ENCODE results near the gene RXRG. TPM values are rescaled to one million over a fixed set of nuclear protein-coding genes. Genes with fewer than 3 reads are reported as not detected.

Gene RXRG
- total RNA-seq, 1 donor from 2014 or later = not detected

DNA sequence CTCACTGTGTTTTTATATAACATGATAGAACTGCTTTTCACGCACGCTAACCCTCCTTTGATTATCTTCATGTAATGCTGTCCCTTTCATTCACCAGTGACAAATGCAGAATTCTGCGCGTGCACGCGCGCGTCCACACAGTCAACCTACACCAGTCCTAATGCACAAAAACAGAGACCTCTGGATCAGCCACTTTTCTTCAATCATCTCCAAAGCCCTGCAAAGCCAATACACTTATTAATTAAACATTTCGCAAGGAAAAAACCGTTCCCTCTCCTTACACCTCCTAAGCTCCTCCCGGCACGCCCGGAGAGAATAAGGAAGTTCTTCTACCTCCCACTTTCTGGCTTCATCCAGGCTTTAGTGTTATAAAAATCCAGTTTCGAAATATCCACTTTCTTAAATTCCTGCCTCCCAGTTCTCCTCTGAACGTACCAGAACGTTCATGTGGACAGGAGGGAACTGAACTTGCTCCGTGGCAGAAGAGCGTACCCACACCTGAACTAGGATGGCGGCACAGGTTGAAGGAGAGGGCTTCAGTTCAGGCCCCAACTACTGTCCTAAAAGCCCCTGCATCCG lies 93.0 kb downstream of the RXRG start:
- peaks cover 16% of the 10 kb centered on the region for H3K4me1 Mint-ChIP-seq (ENCODE audit: unreplicated experiment)
- DNase-seq (ENCODE audit: extremely low spot score, unreplicated experiment) = no peak
- H3K36me3 Mint-ChIP-seq (ENCODE audit: unreplicated experiment) = no peaks in the 10 kb centered on the region
- H3K27ac Mint-ChIP-seq (ENCODE audit: unreplicated experiment) = no peak overlapping the region
- H3K27me3 Mint-ChIP-seq (ENCODE audit: unreplicated experiment) = peaks cover 83% of the 10 kb centered on the region
- TF ChIP-seq, protein P1, sequence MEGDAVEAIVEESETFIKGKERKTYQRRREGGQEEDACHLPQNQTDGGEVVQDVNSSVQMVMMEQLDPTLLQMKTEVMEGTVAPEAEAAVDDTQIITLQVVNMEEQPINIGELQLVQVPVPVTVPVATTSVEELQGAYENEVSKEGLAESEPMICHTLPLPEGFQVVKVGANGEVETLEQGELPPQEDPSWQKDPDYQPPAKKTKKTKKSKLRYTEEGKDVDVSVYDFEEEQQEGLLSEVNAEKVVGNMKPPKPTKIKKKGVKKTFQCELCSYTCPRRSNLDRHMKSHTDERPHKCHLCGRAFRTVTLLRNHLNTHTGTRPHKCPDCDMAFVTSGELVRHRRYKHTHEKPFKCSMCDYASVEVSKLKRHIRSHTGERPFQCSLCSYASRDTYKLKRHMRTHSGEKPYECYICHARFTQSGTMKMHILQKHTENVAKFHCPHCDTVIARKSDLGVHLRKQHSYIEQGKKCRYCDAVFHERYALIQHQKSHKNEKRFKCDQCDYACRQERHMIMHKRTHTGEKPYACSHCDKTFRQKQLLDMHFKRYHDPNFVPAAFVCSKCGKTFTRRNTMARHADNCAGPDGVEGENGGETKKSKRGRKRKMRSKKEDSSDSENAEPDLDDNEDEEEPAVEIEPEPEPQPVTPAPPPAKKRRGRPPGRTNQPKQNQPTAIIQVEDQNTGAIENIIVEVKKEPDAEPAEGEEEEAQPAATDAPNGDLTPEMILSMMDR (IDR thresholded peaks at IDR 0.05) = no peak
- no peak overlapping the region for H3K4me3 Mint-ChIP-seq (ENCODE audit: unreplicated experiment)
- H3K9me3 Mint-ChIP-seq (ENCODE audit: unreplicated experiment) = no peaks in the 10 kb centered on the region

Other genes with a start within 250 kb of the RXRG start
- gene LMX1A, start 88.4 kb downstream of the RXRG start, total RNA-seq = not detected in 2 replicates
- not detected in 2 replicates for gene LRRC52, start 98.9 kb upstream of the RXRG start, total RNA-seq
- gene MGST3, start 186.1 kb upstream of the RXRG start, total RNA-seq = 130 and 139 TPM in 2 replicates

Data from osteocyte (in vitro differentiated cells).